HepG2 (cell line): ENCODE data around the gene TBC1D22A. TPM values are rescaled to one million over a fixed set of nuclear protein-coding genes. Genes with fewer than 3 reads are reported as not detected.
A peak's percentile ranks its signal among the peaks of the same experiment; 100 is the strongest.

Source experiments
- ATF7-NPFF ChIP-seq: sonication (generic); formaldehyde crosslinking; IDR thresholded peaks from 2 replicates; pipeline ENCODE4 v1.8.1; 2023; ENCODE audit warnings: mild to moderate bottlenecking, low read depth, missing genetic modification reagents, moderate library complexity
- EP300 ChIP-seq, 3 experiments: sonication (generic) in 1 of 3; formaldehyde crosslinking in 1 of 3; IDR thresholded peaks; 2 replicates each; pipeline versions ENCODE4 v1.5.1 to v1.6.1; 2011 to 2020; ENCODE audit warnings: low read depth in 2 of 3, low read length in 2 of 3, borderline replicate concordance in 1 of 3, improper control_type of control experiment in 1 of 3, mild to moderate bottlenecking in 1 of 3, missing genetic modification reagents in 1 of 3, moderate library complexity in 1 of 3
- KAT8 ChIP-seq: IDR thresholded peaks from 2 replicates; pipeline ENCODE4 v1.6.1; 2016; ENCODE audit warnings: missing genetic modification reagents, missing compliant biosample characterization
- MED1 ChIP-seq: sonication (generic); formaldehyde crosslinking; IDR thresholded peaks from 2 replicates; pipeline ENCODE4 v1.4.0; 2020; ENCODE audit warnings: missing genetic modification reagents
- MED8 ChIP-seq: sonication (generic); formaldehyde crosslinking; IDR thresholded peaks from 2 replicates; pipeline ENCODE4 v1.8.1; 2023; ENCODE audit warnings: mild to moderate bottlenecking, missing genetic modification reagents; ENCODE audit not compliant: insufficient replicate concordance
- NFE2L1 ChIP-seq: sonication (generic); formaldehyde crosslinking; IDR thresholded peaks from 2 replicates; pipeline ENCODE4 v1.4.0; 2020; ENCODE audit warnings: missing genetic modification reagents, mild to moderate bottlenecking, borderline replicate concordance
- SNRNP70 ChIP-seq: fragments of 200-400 bp; formaldehyde crosslinking; IDR thresholded peaks from 2 replicates; pipeline ENCODE4 v1.6.1; 2017; ENCODE audit warnings: mild to moderate bottlenecking, low read depth, low read length, moderate library complexity
- THRA ChIP-seq: sonication (generic); formaldehyde crosslinking; IDR thresholded peaks from 2 replicates; pipeline ENCODE4 v1.4.0; 2020; ENCODE audit warnings: missing genetic modification reagents, borderline replicate concordance
- ZFP90 ChIP-seq: sonication (generic); formaldehyde crosslinking; IDR thresholded peaks from 2 replicates; pipeline ENCODE4 v1.8.0; 2022; ENCODE audit warnings: missing genetic modification reagents, mild to moderate bottlenecking, inconsistent platforms, borderline replicate concordance
- ZNF235 ChIP-seq: sonication (generic); formaldehyde crosslinking; IDR thresholded peaks from 2 replicates; pipeline ENCODE4 v1.8.1; 2023; ENCODE audit warnings: mild to moderate bottlenecking, missing genetic modification reagents, borderline replicate concordance
- ZNF292 ChIP-seq: sonication (generic); formaldehyde crosslinking; IDR thresholded peaks from 2 replicates; pipeline ENCODE4 v1.8.1; 2022; ENCODE audit warnings: mild to moderate bottlenecking, low read depth, missing genetic modification reagents, borderline replicate concordance
- ZNF343 ChIP-seq: sonication (generic); formaldehyde crosslinking; IDR thresholded peaks from 2 replicates; pipeline ENCODE4 v1.4.0; 2020; ENCODE audit warnings: mild to moderate bottlenecking, missing genetic modification reagents
- ZNF468 ChIP-seq: sonication (generic); formaldehyde crosslinking; IDR thresholded peaks from 2 replicates; pipeline ENCODE4 v1.8.0; 2022; ENCODE audit warnings: mild to moderate bottlenecking, moderate library complexity, missing genetic modification reagents
- ZNF547 ChIP-seq: sonication (generic); formaldehyde crosslinking; IDR thresholded peaks from 2 replicates; pipeline ENCODE4 v1.5.1; 2020; ENCODE audit warnings: mild to moderate bottlenecking, missing genetic modification reagents
- ZNF563 ChIP-seq: sonication (generic); formaldehyde crosslinking; IDR thresholded peaks from 2 replicates; pipeline ENCODE4 v1.8.0; 2022; ENCODE audit warnings: mild to moderate bottlenecking, moderate library complexity, missing genetic modification reagents
- ZNF660 ChIP-seq: sonication (generic); formaldehyde crosslinking; IDR thresholded peaks from 2 replicates; pipeline ENCODE4 v1.5.1; 2020; ENCODE audit warnings: mild to moderate bottlenecking, low read depth, missing genetic modification reagents, borderline replicate concordance
- ZNF792 ChIP-seq: IDR thresholded peaks from 2 replicates; pipeline ENCODE4 v1.6.1; 2016
- ZNF841 ChIP-seq: sonication (generic); formaldehyde crosslinking; IDR thresholded peaks from 2 replicates; pipeline ENCODE4 v1.8.1; 2023; ENCODE audit warnings: missing genetic modification reagents, borderline replicate concordance
- ZSCAN25 ChIP-seq: sonication (generic); formaldehyde crosslinking; IDR thresholded peaks from 2 replicates; pipeline ENCODE4 v1.8.0; 2022; ENCODE audit warnings: mild to moderate bottlenecking, missing genetic modification reagents
- polyA plus RNA-seq, 8 experiments: library from polyadenylated mRNA; depleted of rRNA in 3 of 8; stranded (reverse) in 7 of 8; unstranded in 1 of 8; fragments of >200 nt; fragmentation: Illumina TruSeq in 4 of 8; extraction: Trizol in 4 of 8; gene quantifications; 2 replicates each; pipeline versions ENCODE4 v1.2.1 to v1.2.3, GENCODE V29; 2011 to 2016; ENCODE audit warnings: low read depth in 4 of 8, missing spikeins in 1 of 8, mixed read lengths in 1 of 8; ENCODE audit not compliant: insufficient read depth in 1 of 8
- total RNA-seq, 5 experiments: library from RNA; depleted of rRNA; stranded (reverse); fragments of >200 nt; fragmentation: Illumina TruSeq; extraction: Trizol; gene quantifications; 2 replicates each; pipeline ENCODE4 v1.2.3, GENCODE V29; 2016; ENCODE audit warnings: low read depth in 1 of 5
- TF ChIP-seq, protein P1 (sequence below): sonication (generic); formaldehyde crosslinking; IDR thresholded peaks from 2 replicates; pipeline ENCODE4 v1.4.0; 2020; ENCODE audit warnings: missing genetic modification reagents
- TF ChIP-seq, protein P2 (sequence below): IDR thresholded peaks from 2 replicates; pipeline ENCODE4 v1.6.1; 2016; ENCODE audit warnings: mild to moderate bottlenecking
- TF ChIP-seq, protein P3 (sequence below): sonication (generic); formaldehyde crosslinking; IDR thresholded peaks from 2 replicates; pipeline ENCODE4 v1.4.0; 2020; ENCODE audit warnings: missing genetic modification reagents

The TBC1D22A gene
- total and polyA plus RNA-seq, 2 of the 13 experiments (the other 11 are each of a cell fraction or from before 2014, with no cell fraction given), result 17.3 to 18.0 TPM

GRCh38 chr22:46738647-46739093, 23.8 kb upstream of the TBC1D22A start (continued):
- TF ChIP-seq ZNF563 (CRISPR knock-in tag), result no peak
- TF ChIP-seq ZNF841, result no peak
- no peak; the same call in 1 of the 2 replicates for TF ChIP-seq ZNF292 (CRISPR knock-in tag)
- no peak for TF ChIP-seq ZNF792
- TF ChIP-seq NFE2L1 (CRISPR knock-in tag), result no peak
- TF ChIP-seq, protein P1, sequence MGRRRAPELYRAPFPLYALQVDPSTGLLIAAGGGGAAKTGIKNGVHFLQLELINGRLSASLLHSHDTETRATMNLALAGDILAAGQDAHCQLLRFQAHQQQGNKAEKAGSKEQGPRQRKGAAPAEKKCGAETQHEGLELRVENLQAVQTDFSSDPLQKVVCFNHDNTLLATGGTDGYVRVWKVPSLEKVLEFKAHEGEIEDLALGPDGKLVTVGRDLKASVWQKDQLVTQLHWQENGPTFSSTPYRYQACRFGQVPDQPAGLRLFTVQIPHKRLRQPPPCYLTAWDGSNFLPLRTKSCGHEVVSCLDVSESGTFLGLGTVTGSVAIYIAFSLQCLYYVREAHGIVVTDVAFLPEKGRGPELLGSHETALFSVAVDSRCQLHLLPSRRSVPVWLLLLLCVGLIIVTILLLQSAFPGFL (CRISPR knock-in tag), result no peak
- TF ChIP-seq ZNF547 (CRISPR knock-in tag), result no peak
- no peak for TF ChIP-seq ZNF468 (CRISPR knock-in tag)
- TF ChIP-seq MED8 (CRISPR knock-in tag), result no peak
- TF ChIP-seq ATF7-NPFF (CRISPR knock-in tag), result no peak
- 0 out of 2 replicates have a peak, but pooled peaks have one; percentile 1 for TF ChIP-seq KAT8 (CRISPR knock-in tag)
- no peak for TF ChIP-seq SNRNP70
- TF ChIP-seq, protein P2, sequence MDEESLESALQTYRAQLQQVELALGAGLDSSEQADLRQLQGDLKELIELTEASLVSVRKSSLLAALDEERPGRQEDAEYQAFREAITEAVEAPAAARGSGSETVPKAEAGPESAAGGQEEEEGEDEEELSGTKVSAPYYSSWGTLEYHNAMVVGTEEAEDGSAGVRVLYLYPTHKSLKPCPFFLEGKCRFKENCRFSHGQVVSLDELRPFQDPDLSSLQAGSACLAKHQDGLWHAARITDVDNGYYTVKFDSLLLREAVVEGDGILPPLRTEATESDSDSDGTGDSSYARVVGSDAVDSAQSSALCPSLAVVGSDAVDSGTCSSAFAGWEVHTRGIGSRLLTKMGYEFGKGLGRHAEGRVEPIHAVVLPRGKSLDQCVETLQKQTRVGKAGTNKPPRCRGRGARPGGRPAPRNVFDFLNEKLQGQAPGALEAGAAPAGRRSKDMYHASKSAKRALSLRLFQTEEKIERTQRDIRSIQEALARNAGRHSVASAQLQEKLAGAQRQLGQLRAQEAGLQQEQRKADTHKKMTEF (CRISPR knock-in tag), result peak; percentile 60; the same call in 1 of the 2 replicates
- no peak for TF ChIP-seq ZNF235 (CRISPR knock-in tag)
- no peak for TF ChIP-seq EP300 (IDR thresholded peaks at IDR 0.05; ENCODE audit: low read depth in 2 of 2, low read length in 2 of 2)
- TF ChIP-seq EP300 (CRISPR knock-in tag; IDR thresholded peaks at IDR 0.05; ENCODE audit: borderline replicate concordance), result no peak
- TF ChIP-seq ZFP90 (CRISPR knock-in tag), result no peak
- TF ChIP-seq ZNF660, result no peak
- TF ChIP-seq ZSCAN25, result no peak
- TF ChIP-seq MED1, result no peak; the same call in 1 of the 2 replicates
- TF ChIP-seq, protein P3, sequence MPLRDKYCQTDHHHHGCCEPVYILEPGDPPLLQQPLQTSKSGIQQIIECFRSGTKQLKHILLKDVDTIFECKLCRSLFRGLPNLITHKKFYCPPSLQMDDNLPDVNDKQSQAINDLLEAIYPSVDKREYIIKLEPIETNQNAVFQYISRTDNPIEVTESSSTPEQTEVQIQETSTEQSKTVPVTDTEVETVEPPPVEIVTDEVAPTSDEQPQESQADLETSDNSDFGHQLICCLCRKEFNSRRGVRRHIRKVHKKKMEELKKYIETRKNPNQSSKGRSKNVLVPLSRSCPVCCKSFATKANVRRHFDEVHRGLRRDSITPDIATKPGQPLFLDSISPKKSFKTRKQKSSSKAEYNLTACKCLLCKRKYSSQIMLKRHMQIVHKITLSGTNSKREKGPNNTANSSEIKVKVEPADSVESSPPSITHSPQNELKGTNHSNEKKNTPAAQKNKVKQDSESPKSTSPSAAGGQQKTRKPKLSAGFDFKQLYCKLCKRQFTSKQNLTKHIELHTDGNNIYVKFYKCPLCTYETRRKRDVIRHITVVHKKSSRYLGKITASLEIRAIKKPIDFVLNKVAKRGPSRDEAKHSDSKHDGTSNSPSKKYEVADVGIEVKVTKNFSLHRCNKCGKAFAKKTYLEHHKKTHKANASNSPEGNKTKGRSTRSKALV (CRISPR knock-in tag), result no peak
- TF ChIP-seq THRA (CRISPR knock-in tag), result no peak
- no peak for TF ChIP-seq ZNF343 (CRISPR knock-in tag)
